Fibroblast of skin of left biceps (primary cell): ENCODE data around the gene UGT1A10.
"Not testable (repeated sequence)": the region's sequence is repeated elsewhere in the genome, so short reads cannot be mapped to it uniquely, and the experiment has no call there.

Experiments
- DNase-seq, 2 experiments: peaks; one replicate each; pipeline ENCODE4 v3.0.0-alpha.2; 2013; ENCODE audit warnings: low read depth in 2 of 2

UGT1A10 gene

GRCh38 chr2:233636306-233636705 is at the start of gene UGT1A10:
Gene UGT1A10, plus strand, starts transcription at chr2:233636448. Its CDS starts 75 bp downstream, at chr2:233636523.
- not testable (repeated sequence) for DNase-seq

- no peak for DNase-seq
These were observed 47.8 kb upstream of the UGT1A10 start for GRCh38 chr2:233588400-233588799.

- not testable (repeated sequence) for DNase-seq
These were observed 43.5 kb upstream of the UGT1A10 start for GRCh38 chr2:233592706-233593105.

- DNase-seq: no peak
These were observed 43.0 kb upstream of the UGT1A10 start for GRCh38 chr2:233593201-233593600.

GRCh38 chr2:233597522-233597921 is 38.7 kb upstream of the UGT1A10 start:
- DNase-seq: no peak

GRCh38 chr2:233598952-233599351 is 37.3 kb upstream of the UGT1A10 start:
- DNase-seq: no peak

GRCh38 chr2:233600386-233600785 is 35.9 kb upstream of the UGT1A10 start:
- no peak for DNase-seq

DNA sequence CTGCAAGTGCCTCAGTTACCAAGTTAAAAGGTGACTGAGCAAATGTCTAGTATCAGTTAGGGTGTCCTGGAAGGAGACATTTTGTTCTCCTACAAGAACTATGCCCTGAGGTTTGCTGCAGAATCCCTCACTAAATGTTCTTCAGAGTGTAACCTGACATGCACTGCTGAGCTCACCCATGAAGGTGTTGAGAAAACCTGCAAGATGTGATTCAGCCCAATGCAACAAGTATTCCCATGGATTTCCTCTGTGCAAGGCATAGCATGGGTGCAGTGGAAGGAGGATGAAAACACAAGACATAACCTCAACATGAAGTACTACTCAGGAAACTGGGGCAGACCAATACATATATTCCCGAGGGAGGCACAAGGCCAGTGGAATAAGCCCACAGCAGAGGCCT is 34.2 kb upstream of the UGT1A10 start:
- DNase-seq: no peak

DNA sequence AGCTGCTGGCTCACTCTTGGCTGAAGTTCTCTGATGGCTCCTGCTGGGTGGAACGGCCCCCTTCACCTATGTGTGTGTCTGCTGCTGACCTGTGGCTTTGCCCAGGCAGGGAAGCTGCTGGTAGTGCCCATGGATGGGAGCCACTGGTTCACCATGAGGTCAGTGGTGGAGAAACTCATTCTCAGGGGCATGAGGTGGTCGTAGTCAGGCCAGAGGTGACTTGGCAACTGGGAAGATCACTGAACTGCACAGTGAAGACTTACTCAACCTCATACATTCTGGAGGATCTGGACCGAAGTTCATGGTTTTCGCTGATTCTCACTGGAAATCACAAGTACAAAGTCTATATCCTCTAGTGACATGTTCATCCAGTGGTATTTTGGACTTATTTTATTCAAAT is 32.7 kb upstream of the UGT1A10 start:
- no peak for DNase-seq

DNA sequence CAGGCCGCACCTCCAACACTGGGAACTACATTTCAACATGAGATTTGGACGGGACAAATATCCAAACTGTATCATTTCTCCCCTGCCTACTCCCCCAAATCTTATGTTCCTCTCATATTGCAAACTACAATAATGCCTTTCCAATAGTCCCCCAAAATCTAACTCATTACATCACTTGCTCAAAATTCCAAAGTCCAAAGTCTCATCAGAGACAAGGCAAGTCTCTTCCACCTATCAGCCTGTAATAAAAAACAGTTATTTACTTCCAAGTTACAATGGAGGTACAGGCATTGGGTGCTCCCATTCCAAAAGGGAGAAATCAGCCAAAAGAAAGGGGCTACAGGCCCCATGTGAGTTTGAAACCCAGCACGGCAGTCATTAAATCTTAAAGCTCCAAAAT is 31.4 kb upstream of the UGT1A10 start:
- DNase-seq: no peak

- no peak for DNase-seq
These were observed 30.6 kb upstream of the UGT1A10 start for GRCh38 chr2:233605680-233606079.

GRCh38 chr2:233611284-233611683 is 25.0 kb upstream of the UGT1A10 start:
- DNase-seq: no peak

GRCh38 chr2:233617476-233617875 is 18.8 kb upstream of the UGT1A10 start, which contains the start of gene UGT1A8:
Gene UGT1A8, plus strand, starts transcription at chr2:233617633. Its CDS starts 75 bp downstream, at chr2:233617708.
- not testable (repeated sequence) for DNase-seq

DNA sequence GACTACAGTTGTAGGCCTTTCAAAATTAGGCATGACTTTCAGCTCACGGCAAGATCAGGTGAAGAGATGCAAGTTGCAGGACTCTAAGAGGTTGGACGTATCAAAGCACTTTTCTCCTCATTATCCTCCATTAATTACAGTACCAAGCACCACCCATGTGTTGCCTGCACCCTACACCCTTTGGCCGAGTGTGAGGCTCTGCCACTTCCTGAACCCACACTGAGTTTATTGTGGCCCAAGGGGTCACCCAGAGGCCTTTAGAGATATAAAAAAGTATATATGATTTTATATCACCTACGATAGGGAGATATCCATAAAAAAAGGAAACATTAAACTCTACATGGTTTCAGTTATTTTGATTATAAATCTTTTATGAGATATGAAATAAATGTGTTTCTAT is 16.0 kb upstream of the UGT1A10 start:
- DNase-seq: no peak

DNA sequence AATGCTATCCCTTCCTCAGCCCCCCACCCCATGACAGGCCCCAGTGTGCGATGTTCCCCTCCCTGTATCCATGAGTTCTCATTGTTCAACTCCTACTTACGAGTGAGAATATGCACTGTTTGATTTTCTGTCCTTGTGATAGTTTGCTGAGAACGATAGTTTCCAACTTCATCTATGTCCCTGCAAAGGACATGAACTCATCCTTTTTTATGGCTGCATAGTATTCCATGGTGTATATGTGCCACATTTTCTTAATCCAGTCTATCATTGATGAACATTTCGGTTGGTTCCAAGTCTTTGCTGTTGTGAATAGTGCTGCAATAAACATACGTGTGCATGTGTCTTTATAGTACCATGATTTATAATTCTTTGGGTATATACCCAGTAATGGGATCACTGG is 14.4 kb upstream of the UGT1A10 start:
- not testable (repeated sequence) for DNase-seq

DNA sequence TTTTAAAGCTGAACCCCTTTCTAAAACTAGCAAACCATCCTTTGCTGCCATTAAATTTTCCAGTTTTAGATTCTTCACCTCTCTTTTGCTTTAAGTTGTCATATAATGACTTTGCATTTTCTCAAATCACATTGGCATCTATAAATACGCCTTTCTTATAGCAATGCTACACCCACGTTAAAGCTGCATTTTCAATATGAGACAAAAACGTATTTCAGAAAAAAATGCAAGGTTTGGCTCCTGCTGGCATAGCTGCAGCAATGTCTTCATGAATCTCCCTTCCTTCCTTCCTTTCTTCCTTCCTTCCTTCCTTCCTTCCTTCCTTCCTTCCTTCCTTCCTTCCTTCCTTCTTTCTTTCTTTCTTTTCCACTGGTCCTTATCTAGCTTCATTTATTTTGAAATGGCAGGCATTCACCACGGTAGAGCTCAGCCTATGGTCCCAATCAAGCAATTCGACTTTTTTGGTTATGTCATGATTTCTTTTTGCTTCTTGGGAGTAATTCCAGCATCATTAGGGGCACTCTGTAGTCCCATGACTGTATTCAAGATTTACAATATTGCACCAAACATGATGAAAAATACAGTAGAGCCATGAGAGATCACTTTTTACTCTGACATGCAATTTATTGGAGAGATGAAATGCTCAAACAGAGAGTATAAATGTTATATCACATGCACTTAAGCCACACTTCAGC is 8.8 kb upstream of the UGT1A10 start:
- no peak for DNase-seq

DNA sequence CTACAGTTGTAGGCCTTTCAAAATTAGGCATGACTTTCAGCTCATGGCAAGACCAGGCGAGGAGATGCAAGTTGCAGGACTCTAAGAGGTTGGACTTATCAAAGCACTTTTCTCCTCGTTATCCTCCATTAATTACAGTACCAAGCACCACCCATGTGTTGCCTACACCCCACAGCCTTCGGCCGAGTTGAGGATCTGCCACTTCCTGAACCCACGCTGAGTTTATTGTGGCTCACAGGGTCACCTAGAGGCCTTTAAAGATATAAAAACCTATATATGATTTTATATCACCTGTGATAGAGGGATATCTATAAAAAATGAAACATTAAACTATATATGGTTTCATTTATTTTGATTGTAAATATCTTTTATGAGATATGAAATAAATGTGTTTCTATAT is 2.6 kb downstream of the UGT1A10 start:
- no peak for DNase-seq

DNA sequence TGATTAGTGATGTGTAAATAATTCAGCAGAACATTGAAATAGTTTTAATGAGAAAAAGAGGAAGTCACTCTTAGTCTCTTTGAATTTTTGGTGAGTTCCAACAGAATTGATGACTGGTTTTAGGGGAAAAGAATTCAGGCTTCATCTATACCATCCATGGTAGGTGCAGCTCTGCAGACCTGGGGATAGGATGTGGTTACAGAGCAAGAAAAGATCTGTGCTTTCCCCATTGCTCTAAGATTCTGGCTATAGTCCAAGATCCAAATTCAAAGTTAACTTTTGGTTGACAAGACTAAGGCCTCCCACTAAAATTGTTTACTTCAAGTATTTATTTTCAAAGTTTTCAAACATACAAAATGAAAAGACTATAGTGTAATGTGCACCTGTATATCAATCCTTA is 3.6 kb downstream of the UGT1A10 start:
- DNase-seq: no peak

DNA sequence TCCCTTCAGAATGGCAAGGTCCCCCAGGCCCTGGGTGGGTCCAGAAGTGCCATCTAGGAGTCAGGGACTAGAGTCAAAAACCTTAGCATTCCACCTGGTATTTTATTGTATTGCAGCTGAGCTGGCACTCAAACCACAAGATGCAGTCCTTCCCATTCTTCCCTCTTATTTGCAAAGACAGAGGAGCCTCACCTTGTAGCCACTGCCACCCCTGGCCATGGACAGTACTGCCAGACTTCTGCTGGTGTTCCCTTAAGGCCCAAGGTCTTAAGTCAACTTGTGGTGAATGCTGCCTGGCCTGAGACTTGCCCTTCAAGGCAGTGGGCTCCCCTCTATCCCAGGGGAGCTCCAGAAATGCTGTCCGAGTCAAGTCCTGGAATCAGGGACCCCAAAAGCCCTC is 6.9 kb downstream of the UGT1A10 start:
- no peak for DNase-seq

DNA sequence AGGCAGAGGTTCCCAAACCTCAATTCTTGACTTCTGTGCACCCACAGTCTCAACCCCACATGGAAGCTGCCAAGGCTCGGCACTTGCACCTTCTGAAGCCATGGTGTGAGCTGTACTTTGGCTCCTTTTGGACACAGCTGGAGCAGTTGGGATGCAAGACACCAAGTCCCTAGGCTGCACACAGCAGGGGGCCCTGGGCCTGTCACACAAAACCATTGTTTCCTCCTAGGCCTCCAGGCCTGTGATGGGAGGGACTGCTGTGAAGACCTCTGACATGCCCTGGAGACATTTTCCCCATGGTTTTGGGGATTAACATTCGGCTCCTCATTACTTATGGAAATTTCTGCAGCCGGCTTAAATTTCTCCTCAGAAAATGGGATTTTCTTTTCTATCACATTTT is 9.8 kb downstream of the UGT1A10 start:
- DNase-seq: not testable (repeated sequence)

- DNase-seq: no peak
These were observed 14.7 kb downstream of the UGT1A10 start for GRCh38 chr2:233650981-233651380.

DNA sequence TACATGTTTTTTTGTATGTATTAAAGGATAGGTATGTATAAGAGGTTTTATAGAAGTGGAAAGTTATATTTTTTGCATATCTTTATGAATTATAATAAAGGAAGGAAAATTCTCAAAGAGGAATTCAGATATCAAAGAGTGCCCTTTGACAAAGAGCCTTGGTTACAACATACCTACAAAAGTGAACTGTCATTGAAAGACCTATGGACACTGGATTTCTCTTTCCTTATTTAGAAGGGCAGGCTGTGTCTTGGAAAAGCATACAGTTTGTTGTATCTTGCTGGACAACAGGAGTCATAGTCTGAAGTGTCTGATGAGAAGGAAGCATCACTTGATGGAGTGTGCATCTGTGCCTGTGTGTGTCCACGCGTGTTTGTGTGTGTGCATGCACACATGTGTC is 15.2 kb downstream of the UGT1A10 start:
- DNase-seq: no peak

GRCh38 chr2:233654501-233654900 is 18.3 kb downstream of the UGT1A10 start:
- DNase-seq: no peak

DNA sequence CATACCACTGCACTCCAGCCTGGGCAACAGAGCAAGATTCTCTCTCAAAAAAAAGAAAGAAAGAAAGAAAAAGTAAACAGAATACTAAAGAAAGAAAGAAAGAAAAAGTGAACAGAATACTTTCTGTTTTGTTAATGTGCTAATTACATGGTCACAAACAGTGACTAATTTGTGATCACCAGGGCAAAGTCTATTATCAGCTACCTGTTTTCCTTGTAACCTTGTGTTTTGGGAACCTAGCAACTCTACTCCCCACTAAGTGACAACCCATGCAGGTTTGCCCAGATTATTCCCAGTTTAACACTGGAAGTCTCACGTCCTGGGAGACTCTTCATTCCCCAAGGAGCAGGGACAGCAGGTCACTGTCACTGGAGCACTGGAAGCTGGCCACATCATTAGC is 18.8 kb downstream of the UGT1A10 start:
- DNase-seq: no peak
